ENCODE measurements around the gene EXTL1.
A peak's percentile ranks its signal among the peaks of the same experiment; 100 is the strongest.

EXTL1 gene

DNA sequence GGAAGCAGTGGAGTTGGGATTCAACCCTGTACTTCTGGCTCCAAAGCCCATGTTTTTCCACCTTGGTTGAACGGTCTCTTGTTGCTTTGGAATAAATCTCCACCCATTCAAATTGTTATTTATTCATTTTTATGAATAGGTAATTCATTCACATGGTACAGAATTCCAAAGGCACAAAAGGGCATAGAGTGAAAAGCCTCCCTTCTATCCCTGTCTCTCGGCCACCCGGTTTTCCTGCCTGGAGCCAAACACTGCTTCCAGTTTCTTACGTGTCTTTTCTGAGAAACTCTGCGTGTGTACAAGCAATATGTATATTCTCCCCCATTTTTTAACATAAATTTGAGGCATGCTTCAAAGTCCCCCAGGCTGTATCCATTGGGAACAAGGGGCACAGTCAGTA is 3.9 kb downstream of the EXTL1 start:
- DNase-seq = no peak

DNA sequence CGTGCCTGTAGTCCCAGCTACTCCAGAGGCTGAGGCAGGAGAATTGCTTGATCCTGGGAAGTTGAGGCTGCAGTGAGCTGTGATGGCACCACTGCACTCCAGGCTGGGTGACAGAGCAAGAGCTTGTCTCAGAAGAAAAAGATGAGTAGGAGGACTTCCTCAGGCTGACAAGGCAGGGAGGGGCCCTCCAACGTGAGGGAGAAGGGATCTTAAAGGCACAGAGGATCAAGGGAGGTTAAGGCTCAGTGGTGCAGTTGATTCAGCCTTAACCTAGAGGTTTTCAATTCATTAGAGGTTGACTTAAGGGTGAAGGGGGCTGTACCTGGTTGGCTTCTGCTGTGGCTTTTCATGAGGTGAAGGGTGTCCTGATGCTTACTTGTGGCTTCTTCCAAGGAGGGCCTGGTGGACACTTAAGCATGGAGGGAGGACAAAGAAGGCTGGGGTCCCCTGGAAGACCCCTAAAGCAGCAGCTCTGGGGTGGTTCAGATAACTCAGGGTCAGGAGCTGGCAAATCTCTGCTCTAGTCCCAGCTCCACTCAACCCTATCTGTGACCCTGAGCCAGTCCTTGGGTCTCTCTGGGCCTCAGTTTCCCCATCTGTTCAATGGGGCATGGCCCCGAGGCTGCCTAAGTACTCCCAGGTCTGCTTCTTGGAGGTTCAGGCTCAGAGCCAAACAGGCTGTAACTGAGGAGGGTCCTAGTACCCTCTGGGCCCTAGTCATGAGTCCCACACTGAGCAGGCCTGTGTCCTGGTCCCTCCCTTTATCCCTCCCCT is 6.3 kb downstream of the EXTL1 start:
- DNase-seq = no peak

DNA sequence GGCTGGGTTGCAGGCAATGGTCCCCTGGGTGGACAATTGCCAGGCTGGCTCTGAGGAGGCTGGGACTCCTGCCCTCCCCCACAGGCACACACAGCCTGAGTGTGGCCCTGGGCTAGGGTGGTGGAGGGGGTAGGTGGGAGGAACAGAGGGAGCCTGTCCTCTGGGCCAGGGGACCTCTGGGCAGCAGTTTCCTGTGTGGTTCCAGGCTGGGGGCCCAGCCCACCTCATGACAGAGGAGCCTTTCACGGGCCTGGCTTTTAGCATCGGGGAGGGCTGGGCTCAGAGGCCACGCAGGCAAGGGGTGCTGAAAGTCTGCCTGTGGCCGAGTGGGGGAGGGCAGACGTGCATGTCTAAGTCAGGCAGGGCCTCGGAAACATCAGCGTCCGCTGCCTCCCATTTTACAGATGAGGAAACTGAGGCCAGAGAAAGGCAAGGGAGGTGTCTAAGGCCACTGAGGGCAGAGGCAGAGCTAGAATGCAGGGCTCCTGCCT is 7.0 kb downstream of the EXTL1 start:
- DNase-seq = no peak

DNA sequence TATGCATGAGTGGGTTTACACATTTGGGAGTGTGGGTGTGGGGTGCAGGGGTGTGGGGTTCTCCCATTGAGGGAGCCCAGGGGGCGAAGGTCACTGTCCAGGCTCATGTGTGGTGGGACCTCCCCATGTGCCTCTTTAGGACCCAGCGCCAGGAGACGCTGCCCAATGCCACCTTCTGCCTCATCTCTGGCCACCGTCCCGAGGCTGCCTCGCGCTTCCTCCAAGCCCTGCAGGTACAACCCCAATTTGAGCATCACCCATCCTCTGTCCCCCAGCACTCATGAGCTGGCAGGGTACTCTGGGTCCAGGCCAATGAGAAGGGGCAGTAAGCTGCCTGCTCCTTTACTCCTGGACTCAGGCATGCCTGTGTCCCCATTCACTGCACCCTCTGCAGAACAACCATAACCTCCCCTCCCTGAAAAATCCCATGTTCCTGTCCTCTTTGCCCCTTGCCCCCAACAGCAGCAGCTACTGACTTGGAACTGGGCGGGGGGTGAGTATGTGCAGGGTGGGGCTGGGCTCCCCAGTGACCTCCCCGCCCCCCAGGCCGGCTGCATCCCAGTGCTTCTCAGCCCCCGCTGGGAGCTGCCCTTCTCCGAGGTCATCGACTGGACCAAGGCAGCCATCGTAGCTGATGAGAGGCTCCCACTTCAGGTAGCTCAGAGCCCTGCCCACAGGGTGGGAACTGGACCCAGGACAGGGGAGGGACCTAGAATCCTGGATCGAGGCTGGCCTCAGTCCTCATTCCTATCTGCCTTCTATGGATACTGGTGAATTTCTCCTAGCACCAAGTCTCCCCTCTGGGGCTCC is 7.7 kb downstream of the EXTL1 start:
- no peak for DNase-seq

DNA sequence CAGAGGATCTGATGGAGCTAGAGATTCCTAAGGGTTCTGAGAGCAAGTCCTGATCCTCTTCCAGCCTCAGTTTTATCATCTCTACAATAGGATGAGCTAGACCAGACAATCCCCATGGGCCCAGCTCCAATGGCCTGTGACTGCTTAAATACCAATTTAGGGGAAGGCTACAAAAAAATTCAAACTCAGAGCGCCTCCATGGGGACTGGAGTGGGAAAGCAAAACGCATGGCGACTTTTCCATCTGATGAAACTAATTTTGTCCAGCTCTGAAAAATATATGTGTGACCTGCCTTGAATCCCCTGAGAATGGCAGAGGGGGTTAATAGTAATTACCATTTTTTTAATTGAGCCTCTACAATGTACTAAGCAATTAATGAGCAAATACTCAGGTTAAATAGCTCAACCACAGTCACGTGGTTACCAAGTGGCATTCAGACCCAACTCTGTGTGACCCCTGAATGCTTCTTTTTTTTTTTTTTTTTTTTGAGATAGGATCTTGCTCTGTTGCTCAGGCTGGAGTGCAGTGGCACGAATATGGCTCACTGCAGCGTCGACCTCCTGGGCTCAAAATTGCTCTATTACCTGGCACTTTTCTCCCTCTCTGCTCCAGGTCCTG is 8.4 kb downstream of the EXTL1 start:
- no peak for DNase-seq

DNA sequence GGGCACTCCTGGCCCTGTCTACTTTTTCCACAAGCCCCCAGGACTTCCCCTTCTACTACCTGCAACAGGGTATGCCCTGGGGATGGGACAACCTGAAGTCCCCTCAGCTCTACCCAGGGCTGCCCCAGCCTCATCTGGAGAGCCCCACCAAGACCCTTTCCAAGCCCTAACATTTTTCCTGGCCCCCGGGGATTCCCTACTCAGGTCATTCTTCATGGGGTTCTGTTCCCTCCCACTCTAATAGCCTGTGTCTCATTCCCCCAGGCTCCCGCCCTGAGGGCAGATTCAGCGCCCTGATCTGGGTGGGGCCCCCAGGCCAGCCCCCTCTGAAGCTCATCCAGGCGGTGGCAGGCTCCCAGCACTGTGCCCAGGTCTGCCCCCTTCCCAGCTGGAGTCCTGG is 9.6 kb downstream of the EXTL1 start:
- no peak for DNase-seq

DNA sequence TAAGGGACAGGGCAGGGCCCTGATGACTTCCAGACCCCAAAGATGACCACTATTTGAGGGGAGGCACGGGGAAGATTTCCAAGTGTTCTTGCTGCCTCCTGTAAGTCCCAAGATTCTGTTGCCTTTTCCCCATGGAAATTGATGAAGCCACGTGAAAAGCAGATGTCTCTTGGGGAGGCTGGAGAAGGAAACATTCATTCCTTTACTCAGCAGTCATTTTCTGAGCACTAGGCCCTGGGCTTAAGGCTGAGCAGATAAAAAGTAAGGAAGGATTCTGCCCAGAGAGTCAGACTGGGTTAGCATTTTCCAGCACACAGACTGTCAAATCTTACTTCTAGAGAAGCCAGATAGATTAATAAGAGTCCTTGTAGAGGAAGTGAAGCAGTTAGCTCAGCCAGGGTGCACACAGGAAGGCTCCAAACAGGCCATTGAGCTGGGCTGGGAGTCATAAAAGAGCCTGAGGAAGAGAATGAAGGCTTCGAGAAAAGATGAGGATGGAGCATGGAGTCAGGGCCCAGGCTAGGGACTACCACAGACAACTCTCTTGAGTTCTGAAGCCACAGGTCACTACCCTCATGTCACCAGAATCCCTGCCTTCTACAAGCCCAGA is 10.1 kb downstream of the EXTL1 start:
- no peak for DNase-seq

DNA sequence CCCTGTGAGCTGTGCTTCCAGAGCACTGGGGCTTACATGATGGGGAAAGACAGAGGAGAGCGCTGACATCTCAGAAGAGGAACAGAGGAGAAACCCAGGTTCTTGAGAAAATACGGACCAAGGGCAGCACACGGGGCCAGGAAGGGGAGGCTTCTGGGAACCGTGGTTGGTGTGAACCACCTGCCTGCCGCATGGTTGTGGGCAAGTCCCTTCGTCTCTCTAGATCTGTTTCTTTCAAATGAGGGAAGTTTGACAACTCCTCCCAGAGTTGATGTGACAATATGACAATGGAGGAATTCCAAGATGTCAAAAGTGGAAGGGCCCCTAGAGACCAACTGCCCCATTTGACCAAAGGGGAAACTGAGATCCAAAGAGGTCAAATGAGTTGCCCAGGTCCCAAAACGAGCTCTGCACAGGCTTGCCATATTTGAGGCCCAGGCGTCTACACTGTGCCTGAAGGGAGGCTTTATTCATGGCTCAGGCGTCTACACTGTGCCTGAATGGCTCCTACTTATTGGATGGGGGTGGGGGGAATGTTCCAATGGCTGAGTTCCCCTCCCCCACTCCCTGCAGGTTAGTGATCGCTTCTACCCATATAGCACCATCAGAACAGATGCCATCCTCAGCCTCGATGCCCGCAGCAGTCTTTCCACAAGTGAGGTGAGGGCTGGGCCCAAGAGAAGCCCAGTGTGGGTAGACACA is 11.2 kb downstream of the EXTL1 start:
- DNase-seq = no peak

DNA sequence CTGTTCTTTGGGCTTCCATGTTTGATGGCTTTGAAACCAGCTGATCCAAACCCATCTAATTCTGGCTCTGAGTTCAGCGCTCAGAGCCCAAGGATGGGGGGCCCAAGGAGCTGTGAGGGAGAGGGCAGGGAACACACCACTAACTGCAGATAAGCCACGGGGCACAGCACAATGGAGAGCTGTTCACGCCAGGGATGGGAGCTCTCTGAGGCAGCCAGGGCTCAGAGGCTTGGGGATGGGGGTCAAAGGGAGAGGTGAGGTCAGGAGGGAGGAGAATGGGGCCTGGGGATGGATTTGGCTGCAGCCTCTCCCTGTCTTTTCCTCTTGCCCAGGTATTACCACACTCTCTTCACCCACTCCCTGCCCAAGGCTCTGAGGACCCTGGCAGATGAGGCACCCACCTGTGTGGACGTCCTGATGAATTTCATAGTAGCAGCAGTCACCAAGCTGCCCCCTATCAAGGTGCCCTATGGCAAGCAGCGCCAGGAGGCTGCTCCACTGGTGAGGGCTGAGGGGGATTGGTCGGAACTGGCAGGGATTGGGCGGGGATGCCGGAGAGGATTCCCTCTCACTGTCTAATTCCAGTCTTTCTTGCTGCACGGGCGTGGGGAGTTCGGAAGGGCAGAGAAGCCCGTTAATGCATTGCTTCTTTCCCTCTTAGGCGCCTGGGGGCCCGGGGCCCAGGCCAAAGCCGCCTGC is 13.1 kb downstream of the EXTL1 start:
- DNase-seq = no peak

DNA sequence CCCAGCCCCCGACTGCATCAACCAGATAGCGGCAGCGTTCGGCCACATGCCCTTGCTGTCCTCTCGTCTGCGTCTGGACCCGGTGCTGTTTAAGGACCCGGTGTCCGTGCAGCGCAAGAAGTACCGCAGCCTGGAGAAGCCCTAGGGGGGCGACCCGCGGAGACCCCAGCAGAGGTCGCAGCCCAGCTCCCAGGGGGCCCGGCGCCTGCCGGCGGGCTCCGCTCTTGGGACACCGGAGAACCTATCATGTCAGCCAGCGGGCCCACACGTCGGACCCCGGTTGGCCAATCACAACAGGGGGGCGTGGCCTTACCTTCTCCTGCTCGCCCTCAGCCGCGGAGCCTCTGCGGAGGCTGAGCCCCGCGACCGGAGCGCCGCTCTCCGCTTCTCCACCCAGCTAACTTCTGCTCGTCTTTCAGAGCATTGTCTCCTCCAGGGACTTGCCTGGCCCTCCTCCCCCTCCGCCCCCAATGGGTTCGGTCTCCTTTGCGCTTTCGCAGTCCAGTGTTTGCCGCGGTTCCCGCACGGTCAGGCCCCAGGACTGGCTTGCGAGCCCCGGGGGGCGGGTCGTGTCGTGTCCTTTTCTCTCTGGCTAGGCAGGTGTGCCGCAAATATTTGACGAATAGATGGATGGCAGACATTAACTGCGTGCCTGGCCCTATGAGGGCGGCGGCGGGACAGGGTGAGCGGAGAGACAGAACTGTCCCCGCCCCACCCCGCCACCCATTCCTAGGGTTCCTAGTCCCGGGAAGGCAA is 13.8 kb downstream of the EXTL1 start:
- peak; percentile 94 for DNase-seq

DNA sequence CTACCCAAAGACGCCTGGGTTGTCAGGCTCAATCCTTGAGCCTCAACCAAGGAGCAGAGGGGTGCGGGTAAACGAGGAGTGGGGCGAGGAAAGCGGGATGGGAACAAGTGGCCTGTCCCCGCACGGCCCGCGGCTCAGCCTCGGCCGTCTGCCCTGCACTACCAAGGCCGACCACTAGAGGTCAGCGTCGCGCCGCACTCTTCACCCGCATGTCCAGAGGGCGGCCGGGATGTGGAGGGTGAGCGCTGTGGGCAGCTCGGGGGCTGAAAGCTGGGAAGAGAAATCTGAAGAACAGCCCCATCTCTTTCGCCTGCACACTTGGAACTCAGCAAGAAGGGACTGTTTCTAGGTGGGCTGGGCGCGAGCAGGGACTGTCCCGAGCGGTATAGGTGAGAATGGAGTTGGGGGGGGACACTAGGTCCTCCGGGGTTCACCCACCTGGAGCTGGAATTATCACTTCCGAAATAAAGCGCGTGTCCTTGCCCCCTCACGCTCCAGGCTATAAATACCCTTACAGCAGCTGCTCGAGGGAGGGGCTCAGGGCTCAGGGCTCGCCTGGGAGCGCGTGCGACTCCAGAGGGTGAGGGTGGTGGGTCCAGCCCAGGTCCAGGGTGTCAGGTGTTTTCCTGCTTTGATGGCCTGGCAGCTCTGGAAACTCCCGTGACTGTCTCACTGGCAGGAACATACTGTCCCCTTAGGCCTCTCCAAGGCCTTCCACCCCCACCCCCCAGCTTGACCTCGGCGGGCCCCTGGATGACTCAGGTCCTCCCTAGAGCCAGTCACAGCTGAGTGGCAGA is 14.6 kb downstream of the EXTL1 start:
- peak; percentile 72 for DNase-seq

DNA sequence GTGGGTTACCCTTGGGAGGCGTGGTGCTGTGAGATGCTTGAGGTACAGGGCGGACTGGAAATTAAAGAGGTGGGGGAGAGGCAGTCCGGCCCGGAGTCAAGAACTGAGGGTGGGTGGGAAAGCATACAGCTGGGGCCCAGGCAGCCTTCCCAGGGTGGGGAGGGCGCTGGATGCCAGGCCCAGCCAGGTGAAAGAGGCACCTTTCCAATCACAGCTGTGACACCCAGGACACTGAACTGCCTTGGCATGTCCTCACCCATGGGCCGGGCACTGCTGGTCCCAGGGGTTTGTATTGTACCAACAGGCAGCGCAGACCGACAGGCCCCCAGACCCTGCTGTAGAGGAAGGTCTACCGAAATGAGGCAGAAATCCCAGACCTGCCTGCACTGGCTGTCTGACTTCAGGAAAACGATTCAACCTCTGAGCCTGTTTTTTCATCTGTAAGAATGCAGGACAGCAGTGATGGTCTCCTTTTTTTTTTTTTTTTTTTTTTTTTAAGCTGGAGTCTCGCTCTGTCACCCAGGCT is 15.2 kb downstream of the EXTL1 start:
- no peak for DNase-seq

DNA sequence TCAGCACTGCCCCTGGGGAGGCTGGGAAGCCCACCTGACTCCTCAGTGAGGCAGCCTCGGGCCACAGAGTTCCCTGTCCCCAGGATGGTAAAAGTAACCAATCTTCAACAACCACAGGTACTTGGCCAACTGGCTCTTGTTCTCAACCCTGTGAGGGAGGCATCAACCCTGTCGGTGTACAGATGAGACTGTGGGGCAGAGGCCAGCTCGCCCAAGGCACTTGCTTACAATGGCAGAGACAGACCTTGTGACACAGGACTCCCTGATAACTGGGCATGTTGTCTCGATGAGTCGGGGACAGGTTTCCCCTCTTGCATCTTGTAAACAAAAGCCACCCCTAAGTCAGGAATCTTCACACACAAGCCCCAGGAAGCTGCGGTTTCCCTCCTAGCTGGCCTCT is 16.3 kb downstream of the EXTL1 start:
- no peak for DNase-seq

DNA sequence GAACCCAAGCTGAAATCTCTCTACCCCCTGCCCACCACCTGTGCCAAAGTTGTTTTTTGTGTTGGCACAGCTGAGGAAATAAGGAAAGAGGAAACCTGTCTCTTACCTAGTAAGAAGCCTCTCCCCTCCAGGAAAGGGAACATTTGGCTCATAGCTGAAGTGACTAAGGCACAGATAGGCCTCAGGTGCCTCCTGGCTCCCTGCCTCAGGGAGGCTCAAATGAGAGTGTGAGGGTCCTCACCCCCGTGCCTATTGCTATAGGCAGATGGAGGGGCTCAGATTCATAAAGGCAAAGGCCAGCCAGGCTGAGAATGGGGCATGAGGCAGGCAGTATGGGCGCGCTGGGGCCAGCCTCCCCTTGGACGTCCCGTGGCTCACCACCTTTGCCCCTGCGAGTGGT is 16.9 kb downstream of the EXTL1 start:
- no peak for DNase-seq

DNA sequence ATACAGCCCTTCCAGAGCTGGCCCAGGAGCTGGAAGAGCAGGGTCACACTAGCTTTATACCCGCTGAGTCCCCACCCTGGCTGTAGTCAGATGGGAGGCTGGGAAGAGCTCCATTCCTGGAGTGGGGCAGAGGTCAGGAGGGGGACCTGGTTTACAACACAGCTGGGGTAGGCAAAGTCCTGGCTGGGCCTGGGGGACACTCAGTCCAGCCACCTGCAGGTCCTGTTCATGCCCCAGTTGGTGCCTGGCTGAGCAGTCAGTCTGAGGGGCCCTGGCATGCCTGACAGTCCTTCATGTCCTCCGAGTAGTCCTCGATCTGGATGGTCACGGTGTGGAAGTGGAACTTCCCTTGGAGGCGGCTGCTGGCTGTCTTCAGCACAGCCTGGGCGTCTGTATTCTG is 17.3 kb downstream of the EXTL1 start:
- no peak for DNase-seq

DNA sequence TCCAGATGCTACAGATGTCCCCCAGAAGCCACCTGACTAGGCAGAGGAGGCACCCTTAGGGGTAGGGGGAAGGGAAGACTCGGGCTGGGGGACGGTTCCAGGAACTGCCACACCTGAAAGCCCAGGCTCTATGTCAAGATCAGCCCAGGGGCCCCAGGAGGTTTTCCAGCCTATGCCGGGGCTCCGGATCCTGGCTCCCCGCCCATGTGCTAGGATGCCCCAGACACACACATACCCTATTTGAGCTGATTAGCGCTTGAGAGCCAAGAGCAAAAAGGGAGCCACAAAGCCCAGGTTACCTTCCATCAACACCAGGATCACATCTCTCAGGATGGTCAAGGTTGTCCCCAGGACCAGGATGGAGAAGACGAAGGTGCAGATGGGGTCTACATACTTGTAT is 19.8 kb downstream of the EXTL1 start:
- no peak for DNase-seq

DNA sequence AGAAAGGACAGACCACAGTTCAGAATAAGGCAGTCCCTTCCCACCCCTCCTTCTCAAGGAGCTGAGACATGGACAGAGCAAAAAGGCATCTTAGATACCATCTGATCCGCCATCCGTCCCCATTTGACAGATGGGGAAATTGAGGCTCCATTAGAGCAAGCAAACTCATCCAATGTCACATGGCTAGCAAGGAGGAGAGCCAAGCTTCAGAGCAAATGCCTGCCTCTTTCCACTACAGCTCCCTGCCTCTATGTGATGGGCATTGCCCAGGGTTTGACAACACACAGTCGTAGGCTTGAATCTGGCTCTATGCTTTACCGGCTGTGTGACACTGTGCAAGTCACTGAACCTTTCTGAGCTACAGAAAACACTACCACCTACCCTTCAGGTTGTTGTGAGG is 20.4 kb downstream of the EXTL1 start:
- no peak for DNase-seq

DNA sequence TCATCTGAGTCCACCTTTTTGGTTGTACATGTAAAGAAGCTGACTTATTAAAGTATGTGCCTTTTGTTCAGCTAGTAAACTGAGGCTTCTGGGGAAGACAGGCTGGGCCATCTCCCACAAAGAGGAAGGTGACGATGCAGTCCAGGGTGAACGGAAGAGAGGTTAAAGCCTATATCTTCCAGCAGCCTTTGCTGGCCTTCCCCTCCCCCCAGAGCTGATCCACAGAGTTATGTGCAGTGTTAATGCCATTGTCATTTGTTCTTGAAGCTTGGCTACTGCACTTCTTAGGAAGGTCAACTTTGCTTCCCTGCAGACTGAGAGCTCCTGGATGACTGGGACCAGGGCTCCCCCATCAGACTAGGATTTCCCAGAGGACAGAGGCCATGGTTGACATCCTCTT is 22.2 kb downstream of the EXTL1 start:
- DNase-seq = no peak

DNA sequence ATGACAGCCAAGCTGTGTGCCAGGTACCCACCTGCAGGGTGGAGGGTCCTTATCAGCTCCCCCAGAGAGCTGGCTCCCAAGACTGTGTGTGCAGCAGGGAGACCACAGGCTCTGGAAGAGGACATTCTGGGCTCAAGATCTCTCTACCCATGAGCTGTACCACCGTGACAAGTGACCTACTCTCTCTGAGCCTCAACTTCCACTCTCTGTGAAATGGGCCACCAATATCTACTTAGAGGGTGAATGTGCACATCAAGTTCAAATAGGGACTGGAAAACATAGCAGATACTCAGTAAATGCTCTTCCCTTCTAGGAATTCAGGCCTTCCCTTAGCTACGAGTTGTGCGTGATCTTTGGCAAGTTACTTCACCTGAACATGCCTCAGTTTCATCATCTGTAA is 22.8 kb downstream of the EXTL1 start:
- no peak for DNase-seq

All from NCI-H1092 (cell line).